Measurements from ENCODE around the gene OTOP3.

- TF ChIP-seq CEBPB (IDR thresholded peaks at IDR 0.05) (no peak), TAF1 (IDR thresholded peaks at IDR 0.05; ENCODE audit: low read depth) (no peak), USF1 (IDR thresholded peaks at IDR 0.05) (no peak), EP300 (IDR thresholded peaks at IDR 0.05; ENCODE audit: borderline replicate concordance) (no peak)
These were observed 34.7 kb downstream of the OTOP3 start for GRCh38 chr17:74970395-74970794.

Data from Ishikawa (cell line).